Astrocyte of the spinal cord (primary cell): ENCODE results near the gene FCHSD2.
A peak's percentile ranks its signal among the peaks of the same experiment; 100 is the strongest.

ENCODE experiments used
- DNase-seq: peaks from one replicate; pipeline ENCODE4 v3.0.0; 2011; ENCODE audit warnings: low read depth, low spot score
- H3K4me3 ChIP-seq: 2 replicates; pipeline ENCODE4 v1.5.1; 2011; ENCODE audit warnings: low read depth, mild to moderate bottlenecking, low read length, moderate library complexity
- in situ Hi-C: cut with HindIII; loops from 2 replicates; pipeline ENCODE4 v1.10.0; 2017; ENCODE audit warnings: low sequenced_read_pairs
- TF ChIP-seq, protein P1 (sequence below): IDR thresholded peaks from 2 replicates; pipeline ENCODE4 v1.5.1; 2012; ENCODE audit warnings: low read depth, mild to moderate bottlenecking, low read length, inconsistent platforms

The FCHSD2 gene

DNA sequence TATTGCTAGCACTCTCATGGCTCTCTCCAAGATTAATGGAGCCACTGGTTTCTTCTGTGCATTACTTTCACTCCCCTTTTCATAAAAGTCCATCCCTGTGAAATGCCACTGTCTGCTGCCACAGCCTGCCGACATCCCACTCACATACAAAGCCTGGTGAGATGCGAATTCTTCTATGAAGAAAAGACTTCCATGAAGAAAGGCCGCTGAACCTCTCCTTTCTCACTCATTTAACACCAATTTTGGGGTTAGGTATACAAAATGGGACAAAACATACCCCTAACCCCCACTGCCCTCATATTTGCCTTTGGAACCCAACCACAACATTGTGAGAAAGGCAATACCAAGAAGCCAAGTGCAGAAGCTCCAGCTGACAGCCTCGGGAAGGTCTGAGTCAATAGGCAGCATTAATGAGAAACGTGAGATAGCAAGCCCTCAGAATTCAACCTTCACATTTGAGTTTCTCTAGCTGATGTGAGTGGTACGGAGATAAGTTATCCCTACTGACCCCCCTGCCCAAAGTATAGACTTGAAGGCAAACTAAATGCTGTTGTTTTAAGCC, 171.5 kb downstream of the FCHSD2 start:
- no peak for DNase-seq
- in situ Hi-C loops = no loop called here
- H3K4me3 ChIP-seq = no peak overlapping the region
- TF ChIP-seq, protein P1, sequence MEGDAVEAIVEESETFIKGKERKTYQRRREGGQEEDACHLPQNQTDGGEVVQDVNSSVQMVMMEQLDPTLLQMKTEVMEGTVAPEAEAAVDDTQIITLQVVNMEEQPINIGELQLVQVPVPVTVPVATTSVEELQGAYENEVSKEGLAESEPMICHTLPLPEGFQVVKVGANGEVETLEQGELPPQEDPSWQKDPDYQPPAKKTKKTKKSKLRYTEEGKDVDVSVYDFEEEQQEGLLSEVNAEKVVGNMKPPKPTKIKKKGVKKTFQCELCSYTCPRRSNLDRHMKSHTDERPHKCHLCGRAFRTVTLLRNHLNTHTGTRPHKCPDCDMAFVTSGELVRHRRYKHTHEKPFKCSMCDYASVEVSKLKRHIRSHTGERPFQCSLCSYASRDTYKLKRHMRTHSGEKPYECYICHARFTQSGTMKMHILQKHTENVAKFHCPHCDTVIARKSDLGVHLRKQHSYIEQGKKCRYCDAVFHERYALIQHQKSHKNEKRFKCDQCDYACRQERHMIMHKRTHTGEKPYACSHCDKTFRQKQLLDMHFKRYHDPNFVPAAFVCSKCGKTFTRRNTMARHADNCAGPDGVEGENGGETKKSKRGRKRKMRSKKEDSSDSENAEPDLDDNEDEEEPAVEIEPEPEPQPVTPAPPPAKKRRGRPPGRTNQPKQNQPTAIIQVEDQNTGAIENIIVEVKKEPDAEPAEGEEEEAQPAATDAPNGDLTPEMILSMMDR = no peak

DNA sequence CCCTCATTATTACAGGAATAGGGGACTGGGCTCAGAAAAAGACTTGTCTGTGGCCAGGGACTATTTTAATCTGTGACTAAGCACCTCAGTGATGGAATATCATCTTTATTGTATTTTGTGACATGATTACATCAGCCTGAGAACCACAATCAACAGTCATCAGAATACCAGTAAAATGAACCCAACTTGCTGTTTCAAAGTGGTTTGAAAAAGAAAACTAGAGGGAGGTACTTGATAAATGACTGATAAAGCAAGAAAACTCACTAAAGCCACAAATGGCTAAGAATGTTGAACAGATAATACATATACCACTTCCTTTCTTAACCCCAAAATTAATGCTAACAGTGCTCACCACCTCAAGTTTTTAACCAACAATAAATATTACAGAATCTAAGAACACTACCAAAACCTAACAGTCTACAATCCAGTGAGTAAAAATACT, 172.2 kb downstream of the FCHSD2 start:
- peak; percentile 87 for DNase-seq
- H3K4me3 ChIP-seq = no peak overlapping the region
- TF ChIP-seq, protein P1 = no peak
- in situ Hi-C loops = no loop called here

DNA sequence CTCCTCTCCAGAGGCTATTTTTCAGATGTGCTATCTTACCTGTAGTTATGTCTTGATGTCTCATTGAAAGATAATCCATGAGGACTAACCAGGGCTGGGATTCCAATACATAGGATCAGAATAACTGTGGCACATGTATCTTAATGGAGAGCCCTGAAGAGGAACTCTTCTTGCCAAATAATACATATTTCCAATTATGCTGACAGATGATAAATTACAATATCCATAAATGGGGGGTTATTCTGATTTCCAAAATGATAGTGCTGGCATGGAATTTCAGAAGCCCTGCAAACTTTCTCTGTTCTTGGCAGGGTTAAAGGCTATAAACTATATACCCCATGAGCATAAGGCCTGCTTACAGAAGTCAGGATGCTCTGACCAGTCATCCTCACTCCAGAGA, 173.7 kb downstream of the FCHSD2 start:
- DNase-seq = no peak
- in situ Hi-C loops = no loop called here
- TF ChIP-seq, protein P1 = no peak

DNA sequence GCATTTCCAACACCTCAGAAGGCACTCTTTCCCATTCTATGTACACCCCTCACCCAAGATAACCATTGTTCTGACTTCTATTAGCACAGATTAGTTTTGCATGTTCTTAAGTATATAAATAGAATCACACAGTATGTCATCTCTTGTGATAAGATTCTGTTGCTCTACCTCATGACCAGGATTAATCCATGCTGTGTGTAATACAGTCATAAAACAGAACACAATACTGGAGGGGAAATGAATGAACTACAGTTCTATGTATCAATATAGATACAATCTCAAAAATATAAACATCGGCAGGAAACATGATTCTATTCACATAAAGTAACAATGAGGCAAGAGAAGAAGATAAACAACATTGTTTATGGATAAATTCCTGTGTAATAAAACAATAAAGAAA, 176.4 kb downstream of the FCHSD2 start:
- H3K4me3 ChIP-seq = no peak overlapping the region
- no peak for DNase-seq
- TF ChIP-seq, protein P1 = no peak
- in situ Hi-C loops = no loop called here

More for the DNA sequence above, 173.7 kb downstream of the FCHSD2 start:
- H3K4me3 ChIP-seq = no peak overlapping the region

DNA sequence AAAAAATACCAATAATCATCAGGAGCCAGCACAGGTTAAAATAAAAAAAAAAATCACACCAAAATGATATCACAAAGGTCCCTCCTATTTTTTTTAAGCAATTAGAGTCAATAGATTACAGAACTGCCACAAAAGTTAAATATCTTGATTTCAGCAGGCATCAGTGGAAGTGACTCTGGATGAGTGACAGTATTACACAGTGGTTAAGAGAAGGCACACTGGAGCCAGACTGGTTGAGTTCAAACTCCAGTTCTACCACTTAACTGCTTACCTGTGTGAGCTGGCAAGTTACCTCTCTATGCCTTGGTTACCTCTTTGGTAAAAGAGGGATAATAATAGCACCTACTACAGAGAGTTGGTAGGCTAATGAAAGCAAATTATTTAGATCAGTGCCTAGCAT, 179.4 kb downstream of the FCHSD2 start:
- H3K4me3 ChIP-seq = no peak overlapping the region
- DNase-seq = no peak
- in situ Hi-C loops = no loop called here
- TF ChIP-seq, protein P1 = no peak

DNA sequence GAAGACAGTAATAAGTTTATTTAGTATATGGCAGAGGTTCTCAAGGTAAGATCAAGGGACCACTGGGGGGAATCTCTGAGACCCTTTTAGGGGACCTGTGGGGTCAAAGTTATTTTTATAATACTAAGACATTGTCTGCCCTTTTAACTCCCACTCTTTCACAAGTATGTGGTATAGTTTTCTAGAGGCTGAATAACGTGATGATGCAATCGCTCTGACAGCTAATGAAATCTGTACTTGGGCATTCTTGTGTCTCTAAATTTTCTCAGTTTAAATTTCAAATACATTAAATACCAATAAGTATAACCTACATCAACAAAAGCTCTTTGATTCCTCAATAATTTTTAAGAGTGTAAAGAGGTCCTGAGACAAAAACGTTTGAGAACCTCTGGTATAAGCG, 180.0 kb downstream of the FCHSD2 start:
- TF ChIP-seq, protein P1 = no peak
- DNase-seq = peak; percentile 37
- no peak overlapping the region for H3K4me3 ChIP-seq
- in situ Hi-C loops = no loop called here
